Adipose tissue (tissue), 3 donors: Measurements from ENCODE around the gene TTN. TPM values are rescaled to one million over a fixed set of nuclear protein-coding genes. Genes with fewer than 3 reads are reported as not detected.

Experiments used
- H3K27ac ChIP-seq: one replicate; pipeline ENCODE4 v1.5.1; 2013; ENCODE audit warnings: low read depth, low read length
- WGBS, 3 donors: extraction: QIAGEN DNeasy Blood & Tissue Kit; methylation state at CpG; one replicate each; pipeline ENCODE4 v1.1.7; 2013; 5-methylcytosine and 5-hydroxymethylcytosine counted together
- polyA plus RNA-seq, 3 donors: library from polyadenylated mRNA; stranded (reverse); fragments of 200-250 nt; gene quantifications; one replicate each; pipeline ENCODE4 v1.2.3, GENCODE V29; 2013
- donor health status: healthy with polysubstance abuse.
- donor health status: Bipolar disorder and iron deficiency.
- donor health status: healthy.

The TTN gene
- polyA plus RNA-seq, 3 donors, result 0.03 to 1.9 (median 0.18) TPM

- 63 to 77% (median 77%) methylated on average over 11 of the region's 11 CpGs for WGBS, 3 donors
- no peak overlapping the region for H3K27ac ChIP-seq
Observed at GRCh38 chr2:178767094-178768060, 39.8 kb downstream of the TTN start.

- H3K27ac ChIP-seq, result no peak overlapping the region
- WGBS, 3 donors, result 59 to 70% (median 69%) methylated on average over 3 of the region's 3 CpGs
Observed at GRCh38 chr2:178764097-178764496, 43.1 kb downstream of the TTN start.

- WGBS, 3 donors, result 3 to 12% (median 6%) methylated on average over 2 of the region's 2 CpGs
- no peak overlapping the region for H3K27ac ChIP-seq
Observed at GRCh38 chr2:178761759-178762371, 45.4 kb downstream of the TTN start.

- WGBS, 3 donors, result 82 to 89% (median 86%) methylated on average over 2 of the region's 2 CpGs
- no peak overlapping the region for H3K27ac ChIP-seq
Observed at GRCh38 chr2:178756843-178757242, 50.4 kb downstream of the TTN start.

- no peak overlapping the region for H3K27ac ChIP-seq
- 90% methylated on average over 7 of the region's 7 CpGs for WGBS, 3 donors
Observed at GRCh38 chr2:178756343-178756742, 50.9 kb downstream of the TTN start.

- H3K27ac ChIP-seq, result no peak overlapping the region
Observed at GRCh38 chr2:178747767-178748166, 59.5 kb downstream of the TTN start.

- H3K27ac ChIP-seq, result no peak overlapping the region
- 80 to 93% (median 91%) methylated on average over 4 of the region's 4 CpGs for WGBS, 3 donors
Observed at GRCh38 chr2:178734518-178734917, 72.7 kb downstream of the TTN start.

GRCh38 chr2:178733975-178734374 lies 73.2 kb downstream of the TTN start:
- H3K27ac ChIP-seq, result no peak overlapping the region
- WGBS, 3 donors, result 59 to 89% (median 84%) methylated on average over 2 of the region's 2 CpGs

GRCh38 chr2:178732913-178733312 lies 74.3 kb downstream of the TTN start:
- H3K27ac ChIP-seq, result no peak overlapping the region
- 76 to 98% (median 76%) methylated on average over 3 of the region's 3 CpGs for WGBS, 3 donors

- WGBS, 3 donors, result 90 to 96% (median 91%) methylated on average over 5 of the region's 5 CpGs
- no peak overlapping the region for H3K27ac ChIP-seq
Observed at GRCh38 chr2:178731300-178731699, 75.9 kb downstream of the TTN start.

GRCh38 chr2:178730049-178730448 lies 77.2 kb downstream of the TTN start:
- WGBS, 3 donors, result 88 to 94% (median 93%) methylated on average over 2 of the region's 2 CpGs
- no peak overlapping the region for H3K27ac ChIP-seq

GRCh38 chr2:178723786-178724346 lies 83.4 kb downstream of the TTN start:
- no peak overlapping the region for H3K27ac ChIP-seq
- 57 to 79% (median 73%) methylated on average over 5 of the region's 5 CpGs for whole genome bisulfite sequencing, 3 donors

GRCh38 chr2:178722296-178722695 lies 84.9 kb downstream of the TTN start:
- 78 to 96% (median 91%) methylated on average over 3 of the region's 3 CpGs for WGBS, 3 donors
- no peak overlapping the region for H3K27ac ChIP-seq

- no peak overlapping the region for H3K27ac ChIP-seq
- WGBS, 3 donors, result 82 to 88% (median 87%) methylated on average over 9 of the region's 9 CpGs
Observed at GRCh38 chr2:178718988-178719387, 88.2 kb downstream of the TTN start.

- no peak overlapping the region for H3K27ac ChIP-seq
- WGBS, 3 donors, result 23 to 54% (median 33%) methylated on average over 2 of the region's 2 CpGs
Observed at GRCh38 chr2:178718283-178718682, 88.9 kb downstream of the TTN start.

GRCh38 chr2:178716394-178716793 lies 90.8 kb downstream of the TTN start:
- 88 to 95% (median 91%) methylated on average over 2 of the region's 2 CpGs for WGBS, 3 donors
- H3K27ac ChIP-seq, result no peak overlapping the region

- H3K27ac ChIP-seq, result no peak overlapping the region
- 85 to 88% (median 88%) methylated on average over 6 of the region's 6 CpGs for WGBS, 3 donors
Observed at GRCh38 chr2:178715366-178715765, 91.9 kb downstream of the TTN start.

GRCh38 chr2:178707476-178707875 lies 99.7 kb downstream of the TTN start:
- H3K27ac ChIP-seq, result no peak overlapping the region
- WGBS, 3 donors, result 61 to 71% (median 65%) methylated on average over 2 of the region's 2 CpGs

- H3K27ac ChIP-seq, result no peak overlapping the region
- WGBS, 3 donors, result 82 to 88% (median 87%) methylated on average over 5 of the region's 5 CpGs
Observed at GRCh38 chr2:178704876-178705275, 102.3 kb downstream of the TTN start.
